GM18858 (cell line): ENCODE results near the gene PDHX.

Source experiments
- ATAC-seq: cut with Tn5 transposase; IDR thresholded peaks from one replicate; pipeline ENCODE4 v1.9.1; 2021; ENCODE audit not compliant: unreplicated experiment

Gene PDHX

DNA sequence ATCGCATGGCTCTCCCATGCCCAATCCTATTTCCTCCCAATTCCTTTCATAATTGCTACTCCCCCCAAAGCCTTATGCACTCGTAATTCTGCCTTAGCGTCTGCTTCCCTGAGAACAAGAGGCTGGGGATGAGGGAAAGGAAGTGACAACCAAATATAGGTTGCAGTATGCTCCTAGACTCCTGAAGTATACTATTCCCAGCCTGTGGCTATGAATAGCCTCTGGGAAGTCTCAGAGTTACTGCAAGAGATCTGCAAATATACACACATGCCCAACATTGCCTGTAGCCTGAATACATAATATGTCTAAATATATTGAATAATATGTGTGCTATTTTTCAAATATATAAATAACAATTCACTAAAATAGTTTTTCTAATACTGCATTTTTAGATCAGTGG, 126.5 kb downstream of the PDHX start:
- ATAC-seq, result no peak

DNA sequence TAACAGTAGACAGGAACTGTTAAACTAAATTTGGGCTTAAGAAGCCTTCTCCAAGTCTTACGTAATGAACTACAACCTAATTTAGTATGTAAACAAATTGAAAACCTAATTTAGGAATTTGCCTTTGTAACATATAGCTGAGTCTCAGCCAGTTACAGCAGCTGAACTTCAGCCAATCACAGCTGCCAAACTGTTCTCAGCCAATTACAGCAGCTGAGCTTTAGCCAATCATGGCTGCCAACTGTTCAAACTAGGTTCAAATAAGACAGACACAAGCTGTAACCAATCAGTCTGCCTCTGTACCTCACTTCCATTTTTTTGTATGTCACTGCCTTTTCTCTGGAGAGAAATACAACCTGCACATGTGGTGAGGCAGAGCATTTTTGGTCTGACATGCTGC, 127.5 kb downstream of the PDHX start:
- ATAC-seq, result no peak

DNA sequence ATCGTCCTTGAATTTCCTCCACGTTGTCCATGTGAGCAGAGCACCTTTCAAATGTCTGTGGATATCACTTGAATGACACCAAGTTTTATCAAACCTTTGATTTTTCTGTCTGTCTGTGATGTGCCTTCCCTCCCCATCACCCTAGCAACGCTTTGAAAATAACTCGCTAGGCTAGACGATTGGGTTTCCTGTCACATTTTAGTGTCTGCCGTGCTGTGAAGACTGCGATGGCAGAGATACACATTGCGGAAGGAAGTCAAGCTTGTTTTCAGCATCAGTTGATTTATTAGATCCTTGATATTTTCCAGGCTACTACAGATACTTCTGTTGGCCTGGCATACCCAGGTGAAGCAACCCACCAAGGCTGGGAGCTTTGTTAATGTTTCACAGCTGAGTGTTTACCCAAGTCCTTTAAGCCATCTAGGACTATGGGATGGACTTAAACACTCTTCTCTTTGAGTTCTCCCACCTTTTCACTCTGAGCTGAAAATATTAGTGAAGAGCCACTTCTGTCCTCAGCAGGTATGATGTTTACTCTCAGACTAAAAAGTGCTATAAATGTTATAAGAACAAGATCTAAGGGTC, 128.9 kb downstream of the PDHX start:
- ATAC-seq, result no peak
